Psoas muscle (tissue), 8 donors: Measurements from ENCODE around the gene LRRC72. TPM values are rescaled to one million over a fixed set of nuclear protein-coding genes. Genes with fewer than 3 reads are reported as not detected.
"Not testable (repeated sequence)": the region's sequence is repeated elsewhere in the genome, so short reads cannot be mapped to it uniquely, and the experiment has no call there.

Experiments used
- ATAC-seq, 4 donors: fragments of 200-7000 bp; cut with Tn5 transposase; one replicate each; pipeline ENCODE4 v1.9.1; 2020; ENCODE audit warnings: moderate library complexity in 3 of 4, mild to moderate bottlenecking in 2 of 4
- DNase-seq, 2 donors: peaks; one replicate each; pipeline ENCODE4 v3.0.0-alpha.2; 2020
- H3K27ac ChIP-seq: fragments of 200-600 bp; one replicate; pipeline ENCODE4 v1.8.0; 2022
- H3K27me3 ChIP-seq, 3 donors: fragments of 200-600 bp in 1 of 3; one replicate each; pipeline versions ENCODE4 v1.6.1 to v1.8.0; 2013 to 2022; ENCODE audit warnings: low read length in 2 of 3, mild to moderate bottlenecking in 2 of 3, moderate library complexity in 1 of 3; ENCODE audit not compliant: insufficient read depth in 3 of 3
- H3K36me3 ChIP-seq, 2 donors: fragments of 200-600 bp in 1 of 2; one replicate each; pipeline versions ENCODE4 v1.6.1 to v1.8.0; 2013 to 2022; ENCODE audit warnings: low read depth in 1 of 2, mild to moderate bottlenecking in 1 of 2, moderate library complexity in 1 of 2; ENCODE audit not compliant: insufficient read depth in 1 of 2
- H3K4me1 ChIP-seq: fragments of 200-600 bp; one replicate; pipeline ENCODE4 v1.8.0; 2022
- H3K4me3 ChIP-seq: fragments of 200-600 bp; one replicate; pipeline ENCODE4 v1.8.0; 2022; ENCODE audit warnings: mild to moderate bottlenecking
- H3K9me3 ChIP-seq: fragments of 200-600 bp; one replicate; pipeline ENCODE4 v1.8.0; 2022
- WGBS, 3 donors: extraction: QIAGEN DNeasy Blood & Tissue Kit; methylation state at CpG; one replicate each; pipeline versions ENCODE4 v1.1.6 to v1.1.7; 2013; 5-methylcytosine and 5-hydroxymethylcytosine counted together
- intact Hi-C, 2 donors: fragments of 100-400 bp; cut with DNase I; formaldehyde crosslinking; loops; one replicate each; pipeline versions ENCODE4 v1.11.0 to v1.14.2; 2022
- polyA plus RNA-seq, 3 donors: library from polyadenylated mRNA; stranded (reverse); fragments of 200-250 nt; gene quantifications; one replicate each; pipeline ENCODE4 v1.2.3, GENCODE V29; 2013
- total RNA-seq, 4 donors: library from RNA; stranded (reverse); fragmentation: NEBNext Ultra II Directional in 2 of 4; extraction: Animal tissue kit (Norgen Biotek cat#: 25700) in 2 of 4; gene quantifications; one replicate each; pipeline versions ENCODE4 v1.2.1 to v1.2.4, GENCODE V29; 2021 to 2023
- TF ChIP-seq, protein P1 (sequence below): fragments of 200-600 bp; IDR thresholded peaks from one replicate; pipeline ENCODE4 v1.8.0; 2022; ENCODE audit warnings: antibody characterized with exemption
- donor health status: healthy with polysubstance abuse.
- donor health status: DM: no; HTN: no; CAD: no; lungs with moderate emphysema.
- donor health status: Bipolar disorder and iron deficiency.
- donor health status: healthy.
- donor health status: DM: yes; HTN: yes; CAD: no.
- donor health status: DM: no; HTN: no; CAD: no.
- donor health status: DM: no; HTN: no; CAD: no.
- donor health status: DM: yes; HTN: yes; CAD: no.

Gene LRRC72
- total and polyA plus RNA-seq, 7 donors = not detected

DNA sequence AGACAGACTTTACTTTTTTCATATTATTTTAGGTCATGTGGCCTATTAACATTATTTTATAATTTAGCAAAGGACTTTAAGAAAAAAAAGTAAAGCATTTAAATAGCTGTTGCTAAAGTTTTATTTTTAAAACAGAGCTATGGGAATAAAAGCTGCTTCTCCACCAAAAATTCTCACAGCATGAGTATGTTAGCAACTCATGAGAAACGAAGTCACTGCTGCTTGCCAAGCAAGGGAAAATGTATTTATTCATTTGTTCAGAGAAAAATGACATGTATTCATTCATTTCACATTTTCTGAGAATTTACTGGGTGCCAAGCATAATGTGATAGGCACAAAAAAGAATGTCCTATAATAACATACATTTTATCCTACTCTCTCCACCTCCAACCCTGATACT is 5.1 kb downstream of the LRRC72 start:
- Histone ChIP-seq H3K9me3 (no peaks in the 10 kb centered on the region), H3K36me3 (no peaks in the 10 kb centered on the region), H3K4me1 (no peaks in the 10 kb centered on the region), H3K27ac (no peak overlapping the region), H3K27me3 (no peaks in the 10 kb centered on the region), H3K4me3 (no peak overlapping the region)
- ATAC-seq = no peak
- 24 to 29% (median 26%) methylated on average over 1 of the region's 1 CpG for WGBS, 3 donors
- intact Hi-C loops = no loop called here
- TF ChIP-seq, protein P1, sequence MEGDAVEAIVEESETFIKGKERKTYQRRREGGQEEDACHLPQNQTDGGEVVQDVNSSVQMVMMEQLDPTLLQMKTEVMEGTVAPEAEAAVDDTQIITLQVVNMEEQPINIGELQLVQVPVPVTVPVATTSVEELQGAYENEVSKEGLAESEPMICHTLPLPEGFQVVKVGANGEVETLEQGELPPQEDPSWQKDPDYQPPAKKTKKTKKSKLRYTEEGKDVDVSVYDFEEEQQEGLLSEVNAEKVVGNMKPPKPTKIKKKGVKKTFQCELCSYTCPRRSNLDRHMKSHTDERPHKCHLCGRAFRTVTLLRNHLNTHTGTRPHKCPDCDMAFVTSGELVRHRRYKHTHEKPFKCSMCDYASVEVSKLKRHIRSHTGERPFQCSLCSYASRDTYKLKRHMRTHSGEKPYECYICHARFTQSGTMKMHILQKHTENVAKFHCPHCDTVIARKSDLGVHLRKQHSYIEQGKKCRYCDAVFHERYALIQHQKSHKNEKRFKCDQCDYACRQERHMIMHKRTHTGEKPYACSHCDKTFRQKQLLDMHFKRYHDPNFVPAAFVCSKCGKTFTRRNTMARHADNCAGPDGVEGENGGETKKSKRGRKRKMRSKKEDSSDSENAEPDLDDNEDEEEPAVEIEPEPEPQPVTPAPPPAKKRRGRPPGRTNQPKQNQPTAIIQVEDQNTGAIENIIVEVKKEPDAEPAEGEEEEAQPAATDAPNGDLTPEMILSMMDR = no peak
- no peak for DNase-seq

DNA sequence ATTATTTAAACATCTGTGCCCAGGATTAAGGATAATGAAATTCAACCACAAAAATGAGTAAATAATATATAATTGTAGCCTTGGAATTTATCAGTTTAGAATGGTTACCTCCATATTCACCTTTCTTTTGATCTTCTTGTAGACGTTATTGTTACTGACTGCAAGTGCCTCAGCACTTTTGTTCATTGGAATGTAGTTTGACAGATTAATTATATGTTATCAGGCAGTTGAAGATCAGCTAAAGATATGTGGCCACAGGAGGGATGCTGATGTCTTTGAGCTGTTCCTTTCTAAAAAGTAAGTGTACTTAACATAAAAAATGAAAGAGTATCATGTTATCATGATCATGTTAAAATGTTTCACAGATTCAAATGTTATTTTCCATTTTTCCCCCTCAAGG is 5.6 kb downstream of the LRRC72 start:
- no peaks in the 10 kb centered on the region for H3K36me3 ChIP-seq
- H3K27ac ChIP-seq = no peak overlapping the region
- TF ChIP-seq, protein P1 = no peak
- no peak for ATAC-seq
- no peaks in the 10 kb centered on the region for H3K9me3 ChIP-seq
- DNase-seq = no peak
- no peaks in the 10 kb centered on the region for H3K4me1 ChIP-seq
- intact Hi-C loops = no loop called here
- 27 to 53% (median 38%) methylated on average over 1 of the region's 1 CpG for WGBS, 3 donors
- no peaks in the 10 kb centered on the region for H3K27me3 ChIP-seq
- no peak overlapping the region for H3K4me3 ChIP-seq

DNA sequence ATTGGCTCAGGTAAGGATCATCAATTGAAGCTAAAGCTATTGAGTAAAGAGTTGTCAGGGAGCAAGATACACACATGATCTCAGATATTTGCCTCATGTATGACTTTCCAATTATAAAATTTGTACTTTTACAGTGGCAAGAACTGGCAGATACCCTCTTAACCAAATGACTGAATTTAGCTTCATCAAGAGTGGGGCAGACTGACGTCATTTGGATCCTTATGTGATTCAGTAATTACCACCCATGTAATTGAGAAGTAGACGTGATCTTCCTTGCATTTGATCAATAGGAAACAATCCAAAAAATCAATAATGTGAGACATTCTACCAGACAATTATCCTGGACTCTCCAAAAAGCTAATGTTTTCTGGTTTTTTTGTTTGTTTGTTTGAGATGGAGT is 8.9 kb downstream of the LRRC72 start:
- ATAC-seq (no peak), DNase-seq (no peak)
- Histone ChIP-seq H3K4me3 (no peak overlapping the region), H3K27ac (no peak overlapping the region), H3K27me3 (no peaks in the 10 kb centered on the region), H3K4me1 (no peaks in the 10 kb centered on the region), H3K9me3 (no peaks in the 10 kb centered on the region), H3K36me3 (no peaks in the 10 kb centered on the region)
- intact Hi-C loops = no loop called here
- TF ChIP-seq, protein P1 = no peak
- 52 to 64% (median 59%) methylated on average over 2 of the region's 2 CpGs for WGBS, 3 donors

DNA sequence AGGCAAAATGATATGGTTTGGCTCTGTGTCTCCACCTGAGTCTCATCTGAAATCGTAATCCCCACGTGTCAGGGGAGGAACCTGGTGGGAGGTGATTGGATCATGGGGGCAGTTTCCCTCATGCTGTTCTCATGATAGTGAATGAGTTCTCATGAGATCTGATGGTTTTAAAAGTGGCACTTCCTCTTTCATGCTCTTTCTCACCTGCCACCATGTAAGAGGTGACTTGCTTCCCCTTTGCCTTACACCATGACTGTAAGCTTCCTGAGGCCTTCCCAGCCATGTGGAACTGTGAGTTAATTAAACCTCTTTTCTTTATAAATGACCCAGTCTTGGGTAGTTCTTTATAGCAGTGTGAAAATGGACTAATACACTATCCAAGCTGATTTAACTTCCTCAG is 13.9 kb downstream of the LRRC72 start:
- intact Hi-C loops, H3K9me3 ChIP-seq, H3K27me3 ChIP-seq, H3K36me3 ChIP-seq, ATAC-seq, H3K4me1 ChIP-seq, H3K27ac ChIP-seq, DNase-seq, H3K4me3 ChIP-seq: not testable (repeated sequence)
- 84 to 93% (median 86%) methylated on average over 2 of the region's 2 CpGs for WGBS, 3 donors

DNA sequence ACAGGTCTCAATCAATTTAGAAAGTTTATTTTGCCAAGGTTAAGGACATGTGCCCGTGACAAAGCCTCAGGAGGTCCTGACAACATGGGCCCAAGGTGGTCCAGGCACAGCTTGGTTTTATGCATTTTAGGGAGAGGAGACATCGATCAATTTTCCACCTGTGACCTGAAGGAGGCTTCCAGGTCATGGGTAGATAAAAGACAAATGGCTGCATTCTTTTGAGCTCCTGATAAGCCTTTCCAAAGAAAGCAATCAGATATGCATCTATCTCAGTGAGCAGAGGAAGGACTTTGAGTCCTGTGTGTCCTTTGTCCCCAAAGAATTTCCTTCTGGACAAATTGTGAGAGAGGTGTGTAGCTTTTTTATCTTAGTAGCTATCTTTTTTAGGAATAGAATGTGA is 15.8 kb downstream of the LRRC72 start:
- intact Hi-C loops = no loop called here
- Histone ChIP-seq H3K9me3 (no peaks in the 10 kb centered on the region), H3K27ac (no peak overlapping the region), H3K36me3 (no peaks in the 10 kb centered on the region), H3K4me3 (no peak overlapping the region), H3K4me1 (no peaks in the 10 kb centered on the region), H3K27me3 (no peaks in the 10 kb centered on the region)
- WGBS, 3 donors = 73 to 93% (median 87%) methylated on average over 2 of the region's 2 CpGs
- no peak for DNase-seq
- ATAC-seq = no peak
- TF ChIP-seq, protein P1 = no peak
